IMR-90 (cell line): Measurements from ENCODE around the gene ARHGEF6. TPM values are rescaled to one million over a fixed set of nuclear protein-coding genes. Genes with fewer than 3 reads are reported as not detected.

Experiments
- ATAC-seq: fragments of 200-7000 bp; cut with Tn5 transposase; 2 replicates; pipeline ENCODE4 v1.9.1; 2020; ENCODE audit warnings: low read depth, mild to moderate bottlenecking, moderate library complexity
- BruUV-seq: library from RNA; stranded (reverse); fragments of 400-500 nt; replicated peaks from 2 replicates; lab custom pipeline; 2021; lab: Mats Ljungman, UMichigan
- CTCF ChIA-PET: fragments of 300-600 bp; formaldehyde crosslinking; extraction: SDS; loops from one replicate; lab custom pipeline; 2021; ENCODE audit warnings: antibody characterized with exemption; lab: Yijun Ruan, JAX
- POLR2A ChIA-PET: fragments of 300-600 bp; sonication (Branson Sonifier 250); formaldehyde crosslinking; loops from one replicate; lab custom pipeline; 2022; ENCODE audit warnings: antibody characterized with exemption; ENCODE audit not compliant: unreplicated experiment; lab: Charles Lee
- DNase-seq: peaks from one replicate; pipeline ENCODE4 v3.0.0; 2013
- H2AFZ ChIP-seq: replicated peaks from 2 replicates; pipeline ENCODE3; 2013; ENCODE audit warnings: low read length, mild to moderate bottlenecking; ENCODE audit not compliant: poor library complexity
- H2AK5ac ChIP-seq: 2 replicates; pipeline ENCODE4 v1.6.1; 2013; ENCODE audit warnings: low read depth, low read length, inconsistent platforms
- H2AK9ac ChIP-seq: replicated peaks from 2 replicates; pipeline ENCODE3; 2013; ENCODE audit warnings: mild to moderate bottlenecking, low read depth, low read length, moderate library complexity; ENCODE audit not compliant: poor library complexity
- H2BK120ac ChIP-seq: 2 replicates; pipeline ENCODE4 v1.6.1; 2013; ENCODE audit warnings: low read depth, low read length, inconsistent platforms
- H2BK15ac ChIP-seq: 3 replicates; pipeline ENCODE4 v1.6.1; 2013; ENCODE audit warnings: low read depth, low read length, inconsistent platforms
- H2BK20ac ChIP-seq: 2 replicates; pipeline ENCODE4 v1.6.1; 2013; ENCODE audit warnings: low read depth, mild to moderate bottlenecking, inconsistent platforms, low read length, moderate library complexity
- H2BK5ac ChIP-seq: 2 replicates; pipeline ENCODE4 v1.6.1; 2013; ENCODE audit warnings: mild to moderate bottlenecking, low read depth, low read length, inconsistent platforms; ENCODE audit not compliant: poor library complexity, severe bottlenecking
- H3K14ac ChIP-seq: replicated peaks from 2 replicates; pipeline ENCODE4 v1.6.1; 2013; ENCODE audit warnings: low read depth, low read length, inconsistent platforms
- H3K18ac ChIP-seq: 2 replicates; pipeline ENCODE4 v1.6.1; 2013; ENCODE audit warnings: low read depth, low read length, control low read depth
- H3K23ac ChIP-seq: 2 replicates; pipeline ENCODE4 v1.6.1; 2013; ENCODE audit warnings: low read depth, low read length, inconsistent platforms
- H3K27ac ChIP-seq: 2 replicates; pipeline ENCODE4 v1.5.1; 2013; ENCODE audit warnings: mild to moderate bottlenecking, control low read depth, low read length; ENCODE audit not compliant: insufficient read depth
- H3K27me3 ChIP-seq: 2 replicates; pipeline ENCODE4 v1.6.1; 2013; ENCODE audit warnings: low read length; ENCODE audit not compliant: control insufficient read depth, insufficient read depth
- H3K36me3 ChIP-seq: 2 replicates; pipeline ENCODE4 v1.6.1; 2013; ENCODE audit warnings: low read length, mixed read lengths; ENCODE audit not compliant: control insufficient read depth, insufficient read depth
- H3K4ac ChIP-seq: 2 replicates; pipeline ENCODE4 v1.6.1; 2013; ENCODE audit warnings: low read depth, low read length, inconsistent platforms
- H3K4me1 ChIP-seq: 2 replicates; pipeline ENCODE4 v1.6.1; 2013; ENCODE audit warnings: low read length, mixed read lengths; ENCODE audit not compliant: control insufficient read depth, insufficient read depth
- H3K4me2 ChIP-seq: 2 replicates; pipeline ENCODE4 v1.6.1; 2013; ENCODE audit warnings: low read depth, mild to moderate bottlenecking, control low read depth, low read length, moderate library complexity
- H3K4me3 ChIP-seq: 2 replicates; pipeline ENCODE4 v1.5.1; 2013; ENCODE audit warnings: low read depth, mild to moderate bottlenecking, control low read depth, low read length, moderate library complexity; ENCODE audit not compliant: insufficient read depth
- H3K56ac ChIP-seq: 2 replicates; pipeline ENCODE4 v1.6.1; 2013; ENCODE audit warnings: low read length, inconsistent platforms; ENCODE audit not compliant: insufficient read depth; ENCODE audit errors: extremely low read depth
- H3K79me1 ChIP-seq, 2 experiments: 2 replicates each; pipeline ENCODE4 v1.6.1; 2013; ENCODE audit warnings: low read length in 2 of 2, inconsistent platforms in 1 of 2, low read depth in 1 of 2
- H3K9ac ChIP-seq: 2 replicates; pipeline ENCODE4 v1.6.1; 2013; ENCODE audit warnings: low read depth, low read length, control low read depth
- H3K9me1 ChIP-seq: 2 replicates; pipeline ENCODE4 v1.6.1; 2013; ENCODE audit warnings: low read length, inconsistent platforms; ENCODE audit not compliant: insufficient read depth
- H3K9me3 ChIP-seq: 2 replicates; pipeline ENCODE4 v1.6.1; 2013; ENCODE audit warnings: low read length; ENCODE audit not compliant: control insufficient read depth, insufficient read depth
- H4K20me1 ChIP-seq: 2 replicates; pipeline ENCODE4 v1.6.1; 2013; ENCODE audit warnings: low read length, inconsistent platforms; ENCODE audit not compliant: insufficient read depth
- H4K5ac ChIP-seq: 2 replicates; pipeline ENCODE4 v1.6.1; 2013; ENCODE audit warnings: mild to moderate bottlenecking, low read depth, low read length, control low read depth
- H4K8ac ChIP-seq, 2 experiments: 2 replicates each; pipeline ENCODE4 v1.6.1; 2013; ENCODE audit warnings: low read depth in 2 of 2, low read length in 2 of 2, control low read depth in 1 of 2, inconsistent platforms in 1 of 2
- H4K91ac ChIP-seq: 2 replicates; pipeline ENCODE4 v1.6.1; 2013; ENCODE audit warnings: low read depth, low read length, inconsistent platforms; ENCODE audit not compliant: insufficient read depth
- CEBPB ChIP-seq: IDR thresholded peaks from 2 replicates; pipeline ENCODE4 v1.6.1; 2012; ENCODE audit warnings: low read depth, low read length, improper control_type of control experiment
- CHD1 ChIP-seq: IDR thresholded peaks from 2 replicates; pipeline ENCODE4 v1.6.1; 2012; ENCODE audit warnings: low read depth, low read length, improper control_type of control experiment
- CTCF ChIP-seq: conservative IDR thresholded peaks from 2 replicates; pipeline ENCODE4 v1.5.1; 2012; ENCODE audit warnings: mild to moderate bottlenecking, low read depth, low read length, improper control_type of control experiment
- ELK1 ChIP-seq: fragments of 150-350 bp; IDR thresholded peaks from 2 replicates; pipeline ENCODE4 v1.6.1; 2016; ENCODE audit warnings: low read depth, mild to moderate bottlenecking, low read length, moderate library complexity, borderline replicate concordance
- FOS ChIP-seq: fragments of 150-350 bp; IDR thresholded peaks from 2 replicates; pipeline ENCODE4 v1.6.1; 2016; ENCODE audit warnings: low read depth, low read length
- MAFK ChIP-seq: IDR thresholded peaks from 2 replicates; pipeline ENCODE4 v1.6.1; 2012; ENCODE audit warnings: low read depth, low read length, improper control_type of control experiment
- MXI1 ChIP-seq: IDR thresholded peaks from 2 replicates; pipeline ENCODE4 v1.6.1; 2012; ENCODE audit warnings: low read depth, mild to moderate bottlenecking, low read length, moderate library complexity, borderline replicate concordance
- NFE2L2 ChIP-seq: fragments of 150-350 bp; IDR thresholded peaks from 2 replicates; pipeline ENCODE4 v1.6.1; 2016; ENCODE audit warnings: low read depth, mild to moderate bottlenecking, low read length
- RAD21 ChIP-seq: IDR thresholded peaks from 2 replicates; pipeline ENCODE4 v1.6.1; 2012; ENCODE audit warnings: low read length, improper control_type of control experiment
- RCOR1 ChIP-seq: IDR thresholded peaks from 2 replicates; pipeline ENCODE4 v1.6.1; 2012; ENCODE audit warnings: mild to moderate bottlenecking, low read length, improper control_type of control experiment; ENCODE audit not compliant: insufficient replicate concordance
- SMC3 ChIP-seq: fragments of 150-350 bp; IDR thresholded peaks from 2 replicates; pipeline ENCODE4 v1.6.1; 2016; ENCODE audit warnings: low read depth, mild to moderate bottlenecking, antibody characterized with exemption, low read length, moderate library complexity
- WGBS, 2 experiments: methylation state at CpG; one replicate each; pipeline versions ENCODE4 v1.1.5 to v1.1.7; 2013; ENCODE audit warnings: missing lambda C conversion rate in 2 of 2; ENCODE audit not compliant: insufficient read length in 1 of 2; ENCODE audit errors: extremely low coverage in 2 of 2; 5-methylcytosine and 5-hydroxymethylcytosine counted together
- dilution Hi-C: fragments of 300-500 bp; cut with HindIII; formaldehyde crosslinking; loops from one replicate; pipeline ENCODE4 v1.14.3; 2018; ENCODE audit warnings: low sequenced_read_pairs; ENCODE audit not compliant: unreplicated experiment
- in situ Hi-C: fragments of 300-500 bp; cut with MboI; formaldehyde crosslinking; loops from 3 replicates; pipeline ENCODE4 v1.14.3; 2019; ENCODE audit warnings: low sequenced_read_pairs, inconsistent platforms, mixed read lengths
- intact Hi-C: fragments of 100-400 bp; cut with micrococcal nuclease; formaldehyde crosslinking; loops from 2 replicates; pipeline ENCODE4 v1.10.0; 2022
- polyA plus RNA-seq, 3 experiments: library from polyadenylated mRNA; depleted of rRNA; stranded (reverse); fragments of >200 nt; gene quantifications; 2 replicates each; pipeline ENCODE4 v1.2.3, GENCODE V29; 2012; ENCODE audit warnings: low replicate concordance in 1 of 3
- total RNA-seq: library from RNA; depleted of rRNA; stranded (reverse); fragments of >200 nt; gene quantifications from 2 replicates; pipeline ENCODE4 v1.2.3, GENCODE V29; 2012

The ARHGEF6 gene
- total and polyA plus RNA-seq, 2 of the 4 experiments (the other 2 are of a cell fraction), result 2.1 to 2.7 TPM

GRCh38 chrX:136694431-136695087 is 86.2 kb downstream of the ARHGEF6 start:
- Histone ChIP-seq H3K4me1 (no peaks in the 10 kb centered on the region), H3K27ac (no peak overlapping the region), H3K9ac (no peak overlapping the region), H3K23ac (no peak overlapping the region), H4K8ac (no peak overlapping the region), H2AK5ac (no peak overlapping the region), H2AK9ac (no peak overlapping the region), H2BK120ac (no peak overlapping the region), H3K9me3 (no peaks in the 10 kb centered on the region), H3K4me3 (no peak overlapping the region), H2AFZ (no peak overlapping the region), H4K5ac (no peak overlapping the region), H3K4ac (no peak overlapping the region), H2BK15ac (no peak overlapping the region), H4K91ac (no peak overlapping the region), H3K4me2 (no peak overlapping the region), H4K20me1 (no peaks in the 10 kb centered on the region), H3K18ac (no peak overlapping the region), H2BK20ac (no peak overlapping the region), H3K14ac (no peak overlapping the region), H2BK5ac (no peak overlapping the region), H3K9me1 (no peaks in the 10 kb centered on the region), H3K27me3 (no peaks in the 10 kb centered on the region; the same call in 1 of the 2 replicates), H3K79me1 (no peaks in the 10 kb centered on the region), H3K56ac (no peak overlapping the region), H3K36me3 (no peaks in the 10 kb centered on the region)
- ChIA-PET CTCF (interaction anchor here (1.0 to 1.6 kb wide), 4 partner anchors 9 to 666 kb away, joined by 3 to 4 read pairs (median 3); no protein-coding TSS in a partner anchor), POLR2A (no interaction called here)
- peak; percentile 60 for TF ChIP-seq SMC3
- TF ChIP-seq FOS, result no peak
- TF ChIP-seq CTCF, result peak; percentile 67
- no peak for TF ChIP-seq CHD1
- TF ChIP-seq MAFK, result no peak
- no peak for TF ChIP-seq MXI1
- no peak for TF ChIP-seq NFE2L2
- no peak for TF ChIP-seq RCOR1
- no peak for TF ChIP-seq CEBPB
- peak; percentile 80 for TF ChIP-seq RAD21
- no peak for TF ChIP-seq ELK1
- no TSS peak for BruUV-seq
- no CpG with 5 or more reads among the region's 8 CpGs for WGBS, 2 experiments
- DNase-seq, result peak; percentile 58
- intact Hi-C loops (loop anchor here (10.0 kb wide), 3 partner anchors 190 to 540 kb away; no protein-coding TSS in a partner anchor), in situ Hi-C loops (no loop called here), dilution Hi-C loops (no loop called here)
- ATAC-seq, result peak; percentile 82
